SU-DHL-6 (cell line): ENCODE results near the gene PFKM.

Experiments used
- H2AFZ ChIP-seq: fragments of 200-600 bp; sonication (generic); 2 replicates; pipeline ENCODE4 v1.6.1; 2014; ENCODE audit warnings: low read depth, mild to moderate bottlenecking, moderate library complexity, mixed read lengths, antibody characterized with exemption, low read length; ENCODE audit not compliant: severe bottlenecking
- H3F3A ChIP-seq: fragments of 200-600 bp; shearing (Covaris generic); 2 replicates; pipeline ENCODE4 v1.6.0; 2016; ENCODE audit warnings: antibody characterized with exemption, mild to moderate bottlenecking; ENCODE audit not compliant: insufficient read depth
- H3K27ac ChIP-seq: fragments of 200-600 bp; sonication (generic); 2 replicates; pipeline ENCODE4 v1.5.1; 2016; ENCODE audit warnings: low read depth, mild to moderate bottlenecking, low read length, moderate library complexity, mixed read lengths
- H3K27me3 ChIP-seq: fragments of 200-600 bp; sonication (generic), shearing (Covaris generic); 2 replicates; pipeline ENCODE4 v1.6.0; 2014; ENCODE audit warnings: mild to moderate bottlenecking, low read length
- H3K36me3 ChIP-seq: fragments of 200-600 bp; sonication (generic); 2 replicates; pipeline ENCODE4 v1.6.1; 2014; ENCODE audit warnings: mild to moderate bottlenecking, low read length, mixed read lengths
- H3K4me2 ChIP-seq: fragments of 300-600, 200-600 bp; shearing (Covaris generic), sonication (generic); 2 replicates; pipeline ENCODE4 v1.6.0; 2014; ENCODE audit warnings: low read length, low read depth, mild to moderate bottlenecking; ENCODE audit not compliant: poor library complexity, severe bottlenecking
- H3K4me3 ChIP-seq: fragments of 200-600 bp; sonication (generic); 2 replicates; pipeline ENCODE4 v1.5.1; 2014; ENCODE audit warnings: antibody characterized with exemption, low read length, mild to moderate bottlenecking, mixed read lengths; ENCODE audit not compliant: insufficient read depth, poor library complexity, severe bottlenecking
- H3K79me2 ChIP-seq: fragments of 200-600 bp; sonication (generic); 2 replicates; pipeline ENCODE4 v1.6.1; 2014; ENCODE audit warnings: mild to moderate bottlenecking, low read length, moderate library complexity; ENCODE audit not compliant: insufficient read depth
- H3K9ac ChIP-seq: fragments of 200-600 bp; sonication (generic); 2 replicates; pipeline ENCODE4 v1.7.0; 2014; ENCODE audit warnings: mild to moderate bottlenecking, low read length
- H3K9me2 ChIP-seq: fragments of 200-600 bp; sonication (generic); replicated peaks from 2 replicates; pipeline ENCODE4 v1.6.1; 2014; ENCODE audit warnings: low read length; ENCODE audit not compliant: insufficient read depth
- H3K9me3 ChIP-seq: fragments of 200-600 bp; sonication (generic); 2 replicates; pipeline ENCODE4 v1.6.1; 2014; ENCODE audit warnings: low read length, mixed read lengths; ENCODE audit not compliant: insufficient read depth
- H4K20me1 ChIP-seq: fragments of 200-600 bp; sonication (generic); 2 replicates; pipeline ENCODE4 v1.6.1; 2014; ENCODE audit warnings: low read depth, mild to moderate bottlenecking, antibody characterized with exemption, low read length, moderate library complexity, mixed read lengths
- EZH2phosphoT487 ChIP-seq: fragments of 200-600 bp; sonication (generic), shearing (Covaris generic); conservative IDR thresholded peaks from 2 replicates; pipeline ENCODE4 v1.6.1; 2018; ENCODE audit warnings: mild to moderate bottlenecking, antibody characterized with exemption, low read length, moderate library complexity, mixed read lengths
- TF ChIP-seq, protein P1 (sequence below): fragments of 200-600 bp; sonication (generic); IDR thresholded peaks from one replicate; pipeline ENCODE4 v1.5.1; 2017; ENCODE audit warnings: antibody characterized with exemption, mild to moderate bottlenecking, low read length, moderate library complexity; ENCODE audit not compliant: insufficient read depth, poor library complexity, severe bottlenecking

Gene PFKM

GRCh38 chr12:48160807-48161206 lies 41.6 kb downstream of the PFKM start:
- H4K20me1 ChIP-seq, result no peaks in the 10 kb centered on the region

GRCh38 chr12:48163150-48163747 lies 44.1 kb downstream of the PFKM start:
- H3K27me3 ChIP-seq, result no peaks in the 10 kb centered on the region
- no peaks in the 10 kb centered on the region for H3K79me2 ChIP-seq
- no peak overlapping the region for H3K4me2 ChIP-seq
- H4K20me1 ChIP-seq, result no peaks in the 10 kb centered on the region
- TF ChIP-seq, protein P1, sequence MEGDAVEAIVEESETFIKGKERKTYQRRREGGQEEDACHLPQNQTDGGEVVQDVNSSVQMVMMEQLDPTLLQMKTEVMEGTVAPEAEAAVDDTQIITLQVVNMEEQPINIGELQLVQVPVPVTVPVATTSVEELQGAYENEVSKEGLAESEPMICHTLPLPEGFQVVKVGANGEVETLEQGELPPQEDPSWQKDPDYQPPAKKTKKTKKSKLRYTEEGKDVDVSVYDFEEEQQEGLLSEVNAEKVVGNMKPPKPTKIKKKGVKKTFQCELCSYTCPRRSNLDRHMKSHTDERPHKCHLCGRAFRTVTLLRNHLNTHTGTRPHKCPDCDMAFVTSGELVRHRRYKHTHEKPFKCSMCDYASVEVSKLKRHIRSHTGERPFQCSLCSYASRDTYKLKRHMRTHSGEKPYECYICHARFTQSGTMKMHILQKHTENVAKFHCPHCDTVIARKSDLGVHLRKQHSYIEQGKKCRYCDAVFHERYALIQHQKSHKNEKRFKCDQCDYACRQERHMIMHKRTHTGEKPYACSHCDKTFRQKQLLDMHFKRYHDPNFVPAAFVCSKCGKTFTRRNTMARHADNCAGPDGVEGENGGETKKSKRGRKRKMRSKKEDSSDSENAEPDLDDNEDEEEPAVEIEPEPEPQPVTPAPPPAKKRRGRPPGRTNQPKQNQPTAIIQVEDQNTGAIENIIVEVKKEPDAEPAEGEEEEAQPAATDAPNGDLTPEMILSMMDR, result no peak
- no peak for TF ChIP-seq EZH2phosphoT487
- H3K9me2 ChIP-seq, result no peaks in the 10 kb centered on the region
- H3F3A ChIP-seq, result no peaks in the 10 kb centered on the region
- H3K27ac ChIP-seq, result no peak overlapping the region
- H3K9ac ChIP-seq, result no peak overlapping the region
- H2AFZ ChIP-seq, result no peak overlapping the region
- H3K9me3 ChIP-seq, result no peaks in the 10 kb centered on the region
- no peak overlapping the region for H3K4me3 ChIP-seq
- H3K36me3 ChIP-seq, result no peaks in the 10 kb centered on the region

More at GRCh38 chr12:48160807-48161206, 41.6 kb downstream of the PFKM start:
- no peaks in the 10 kb centered on the region for H3F3A ChIP-seq
- H3K9me2 ChIP-seq, result no peaks in the 10 kb centered on the region
- no peak overlapping the region for H2AFZ ChIP-seq
- H3K36me3 ChIP-seq, result no peaks in the 10 kb centered on the region
- peaks cover 10% of the 10 kb centered on the region for H3K79me2 ChIP-seq
- H3K9ac ChIP-seq, result no peak overlapping the region
- H3K4me2 ChIP-seq, result no peak overlapping the region
- TF ChIP-seq, protein P1, result no peak
- TF ChIP-seq EZH2phosphoT487, result no peak
- H3K4me3 ChIP-seq, result no peak overlapping the region
- H3K27me3 ChIP-seq, result no peaks in the 10 kb centered on the region
- no peak overlapping the region for H3K27ac ChIP-seq
- no peaks in the 10 kb centered on the region for H3K9me3 ChIP-seq

DNA sequence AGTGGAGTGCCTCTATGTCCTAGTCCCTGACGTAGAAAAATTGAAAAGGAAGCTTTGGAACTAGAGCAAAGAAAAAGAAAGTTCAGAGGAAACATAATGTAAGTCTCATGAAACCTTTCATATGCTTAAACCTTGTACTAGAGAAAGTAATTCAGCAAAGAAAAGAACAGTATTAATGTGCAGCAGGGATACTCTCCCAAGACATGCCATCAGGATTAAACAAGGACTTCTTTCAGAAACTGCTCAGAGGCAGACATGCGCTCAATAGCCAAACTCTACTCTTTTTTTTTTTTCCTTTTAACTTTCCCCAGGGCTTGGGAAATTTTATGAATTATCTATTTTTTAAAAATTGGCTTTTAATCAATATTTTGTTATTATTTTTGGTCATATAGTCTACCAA lies 45.3 kb downstream of the PFKM start:
- no peak overlapping the region for H2AFZ ChIP-seq
- H3F3A ChIP-seq, result no peaks in the 10 kb centered on the region
- H3K4me3 ChIP-seq, result no peak overlapping the region
- H3K79me2 ChIP-seq, result no peaks in the 10 kb centered on the region
- no peak overlapping the region for H3K4me2 ChIP-seq
- no peaks in the 10 kb centered on the region for H3K36me3 ChIP-seq
- no peaks in the 10 kb centered on the region for H3K9me2 ChIP-seq
- no peak overlapping the region for H3K27ac ChIP-seq
- H3K27me3 ChIP-seq, result no peaks in the 10 kb centered on the region
- H3K9me3 ChIP-seq, result no peaks in the 10 kb centered on the region
- no peaks in the 10 kb centered on the region for H4K20me1 ChIP-seq
- H3K9ac ChIP-seq, result no peak overlapping the region
- no peak for TF ChIP-seq EZH2phosphoT487
- TF ChIP-seq, protein P1, result no peak
